HG03064 (cell line): Measurements from ENCODE around the gene AIFM1.
"Not testable (repeated sequence)": the region's sequence is repeated elsewhere in the genome, so short reads cannot be mapped to it uniquely, and the experiment has no call there.

Experiments used
- ATAC-seq: cut with Tn5 transposase; IDR thresholded peaks from one replicate; pipeline ENCODE4 v1.9.1; 2021; ENCODE audit warnings: low read depth; ENCODE audit not compliant: unreplicated experiment

The AIFM1 gene

DNA sequence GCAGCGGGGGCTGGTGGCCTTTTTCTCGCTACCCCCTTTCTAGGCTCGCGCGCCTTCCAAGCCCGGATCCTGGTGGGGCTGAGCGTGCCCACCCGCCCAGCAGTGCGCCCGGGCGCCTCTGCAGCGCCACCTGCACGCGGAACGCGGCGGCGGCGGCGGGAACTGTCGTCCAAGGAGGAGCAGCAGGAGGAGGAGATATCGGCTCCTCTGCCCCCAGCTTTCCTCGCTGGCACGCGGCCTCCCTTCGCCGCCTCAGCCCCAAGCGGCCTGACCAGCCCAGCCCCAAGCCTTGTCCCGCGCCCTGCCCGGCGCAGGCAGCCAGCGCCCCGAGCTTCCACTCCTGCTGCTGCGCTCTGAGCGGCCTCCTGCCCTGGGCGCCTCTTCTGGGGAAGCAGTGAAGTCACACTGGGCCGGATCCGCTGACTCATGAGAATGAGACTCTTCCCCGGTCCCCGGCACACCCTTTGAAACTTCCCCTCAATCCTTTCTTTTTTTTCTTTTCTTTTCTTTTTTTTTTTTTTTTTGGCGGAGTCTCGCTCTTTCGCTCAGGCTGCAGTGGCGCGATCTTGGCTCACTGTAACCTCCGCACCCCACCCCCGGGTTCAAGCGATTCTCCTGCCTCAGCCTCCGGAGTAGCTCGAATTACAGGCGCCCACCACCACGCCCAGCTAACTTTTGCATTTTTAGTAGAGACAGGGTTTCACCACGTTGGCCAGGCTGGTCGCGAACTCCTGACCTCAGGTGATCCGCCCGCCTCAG is 44.7 kb downstream of the AIFM1 start:
- ATAC-seq = peak; percentile 65

DNA sequence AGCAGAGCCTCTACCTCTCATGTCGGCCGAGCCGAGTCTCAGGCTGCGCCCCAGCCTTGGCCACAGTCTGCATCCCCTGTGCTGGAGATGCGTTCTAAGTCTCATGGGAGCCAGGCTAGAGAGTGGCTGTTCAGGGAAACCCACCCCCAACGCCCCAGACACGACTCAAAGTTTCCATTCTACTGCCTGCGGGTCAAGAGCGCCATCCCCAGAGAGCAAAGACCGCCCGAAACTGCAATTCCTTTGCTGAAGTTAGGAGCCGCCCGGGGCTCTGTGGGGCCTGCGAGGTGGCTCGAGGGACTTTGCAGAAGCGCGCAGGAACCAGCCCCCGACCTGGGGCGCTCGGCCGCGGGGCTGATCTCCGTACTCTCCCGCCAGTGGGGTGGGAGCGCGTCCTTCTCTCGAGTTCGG is 45.3 kb downstream of the AIFM1 start:
- ATAC-seq = peak; percentile 29

DNA sequence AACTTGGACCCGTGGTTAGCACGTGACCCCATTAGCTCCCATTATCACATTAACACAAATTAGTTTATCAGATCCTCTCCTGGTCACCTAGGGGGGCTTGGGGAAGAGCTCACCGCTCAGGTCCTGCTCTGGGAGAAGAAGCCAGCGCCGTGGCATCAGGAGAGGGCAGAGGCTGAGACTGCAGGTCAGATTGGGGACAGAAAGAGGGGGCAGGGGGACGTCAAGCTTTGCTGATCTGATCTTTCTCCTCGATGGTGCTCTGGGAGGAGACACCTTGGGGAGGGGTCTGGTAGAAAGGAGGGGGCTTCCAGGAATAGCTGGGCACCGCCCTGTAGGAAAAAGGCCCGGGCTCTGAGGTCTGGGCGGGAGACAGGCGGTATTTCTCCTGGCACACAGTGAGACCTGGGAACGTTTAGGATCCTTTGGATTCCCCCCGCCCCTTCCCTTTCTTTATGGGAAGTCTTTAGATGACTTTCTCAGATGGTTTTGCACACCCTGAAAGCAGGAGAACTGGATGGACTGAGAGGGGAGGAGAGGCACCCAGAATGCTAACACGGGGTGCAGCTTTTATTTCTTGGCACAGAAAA is 46.2 kb downstream of the AIFM1 start:
- ATAC-seq = no peak

DNA sequence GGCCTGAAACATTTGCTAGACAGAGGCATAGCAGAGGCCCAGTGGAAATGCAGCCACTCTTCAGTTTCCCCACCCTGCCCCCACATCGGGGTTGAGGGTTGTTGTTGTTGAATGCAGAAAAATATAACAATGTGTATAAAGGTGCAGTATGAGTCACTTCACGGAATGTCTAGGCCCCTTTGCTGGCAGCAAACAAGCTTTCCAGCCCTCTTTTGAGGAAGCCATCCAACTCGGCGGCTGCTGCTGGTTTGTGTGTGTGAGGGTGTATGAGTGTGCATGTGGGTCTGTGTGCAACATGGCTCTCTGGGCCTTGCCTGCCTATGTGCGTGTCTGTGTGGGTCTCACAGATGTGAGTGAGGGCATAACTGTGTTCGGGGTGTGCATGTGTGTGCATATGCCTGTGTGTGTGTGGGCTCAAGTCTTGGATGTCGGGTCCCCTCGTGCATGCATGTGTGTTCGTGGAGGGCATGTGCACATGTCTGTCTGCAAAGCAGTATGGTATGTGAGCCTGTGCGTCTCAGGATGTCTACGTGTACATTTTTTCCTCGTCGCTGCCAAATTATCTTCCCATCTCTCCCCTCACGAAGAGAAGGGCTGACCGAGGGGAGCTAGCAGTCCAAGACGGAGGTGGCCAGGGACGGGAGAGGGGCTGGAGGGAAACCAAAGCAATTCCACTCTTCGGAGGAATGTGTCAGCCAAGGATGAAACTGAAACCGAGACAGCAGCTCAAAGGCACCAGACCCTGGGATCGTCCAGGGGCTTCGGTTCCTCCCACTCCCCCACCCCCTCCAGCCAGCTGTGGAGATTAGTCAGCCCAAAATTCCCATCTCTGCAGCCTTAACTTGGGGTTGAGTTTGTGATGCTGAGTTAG is 47.0 kb downstream of the AIFM1 start:
- ATAC-seq = no peak

GRCh38 chrX:130117166-130117565 is 48.5 kb downstream of the AIFM1 start:
- ATAC-seq = no peak

DNA sequence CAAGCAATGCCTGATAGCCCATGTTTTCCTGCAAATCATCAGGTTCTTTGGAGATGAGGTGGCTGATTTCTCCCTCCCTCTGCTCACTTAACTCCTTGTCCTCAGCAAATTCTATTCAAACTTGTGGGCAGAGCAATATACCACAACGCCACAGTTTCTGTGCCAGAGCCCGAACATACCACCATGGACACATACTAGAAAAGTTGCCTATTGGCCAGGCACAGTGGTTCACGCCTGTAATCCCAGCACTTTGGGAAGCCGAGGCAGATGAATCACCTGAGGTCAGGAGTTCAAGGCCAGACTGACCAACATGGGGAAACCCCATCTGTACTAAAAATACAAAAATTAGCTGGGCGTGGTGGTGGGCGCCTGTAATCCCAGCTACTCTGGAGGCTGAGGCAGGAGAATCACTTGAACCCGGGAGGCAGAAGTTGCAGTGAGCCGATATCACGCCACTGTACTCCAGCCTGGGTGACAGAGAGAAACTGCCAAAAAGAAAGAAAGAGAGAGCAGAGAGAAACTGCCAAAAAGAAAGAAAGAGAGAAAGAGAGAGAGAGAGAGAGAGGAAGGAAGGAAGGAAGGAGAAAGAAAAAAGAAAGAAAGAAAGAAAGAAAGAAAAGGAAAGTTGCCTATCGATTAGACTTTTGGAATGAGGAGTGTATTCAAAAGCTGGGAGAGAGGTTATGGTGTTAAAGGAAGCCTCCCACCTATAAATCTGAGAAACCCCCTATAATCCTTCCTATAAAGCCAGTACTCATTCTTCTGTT is 50.3 kb downstream of the AIFM1 start:
- ATAC-seq = not testable (repeated sequence)

- ATAC-seq = no peak
Observed at GRCh38 chrX:130114141-130114588, 51.5 kb downstream of the AIFM1 start.

- ATAC-seq = no peak
Observed at GRCh38 chrX:130111220-130112154, 54.2 kb downstream of the AIFM1 start.

DNA sequence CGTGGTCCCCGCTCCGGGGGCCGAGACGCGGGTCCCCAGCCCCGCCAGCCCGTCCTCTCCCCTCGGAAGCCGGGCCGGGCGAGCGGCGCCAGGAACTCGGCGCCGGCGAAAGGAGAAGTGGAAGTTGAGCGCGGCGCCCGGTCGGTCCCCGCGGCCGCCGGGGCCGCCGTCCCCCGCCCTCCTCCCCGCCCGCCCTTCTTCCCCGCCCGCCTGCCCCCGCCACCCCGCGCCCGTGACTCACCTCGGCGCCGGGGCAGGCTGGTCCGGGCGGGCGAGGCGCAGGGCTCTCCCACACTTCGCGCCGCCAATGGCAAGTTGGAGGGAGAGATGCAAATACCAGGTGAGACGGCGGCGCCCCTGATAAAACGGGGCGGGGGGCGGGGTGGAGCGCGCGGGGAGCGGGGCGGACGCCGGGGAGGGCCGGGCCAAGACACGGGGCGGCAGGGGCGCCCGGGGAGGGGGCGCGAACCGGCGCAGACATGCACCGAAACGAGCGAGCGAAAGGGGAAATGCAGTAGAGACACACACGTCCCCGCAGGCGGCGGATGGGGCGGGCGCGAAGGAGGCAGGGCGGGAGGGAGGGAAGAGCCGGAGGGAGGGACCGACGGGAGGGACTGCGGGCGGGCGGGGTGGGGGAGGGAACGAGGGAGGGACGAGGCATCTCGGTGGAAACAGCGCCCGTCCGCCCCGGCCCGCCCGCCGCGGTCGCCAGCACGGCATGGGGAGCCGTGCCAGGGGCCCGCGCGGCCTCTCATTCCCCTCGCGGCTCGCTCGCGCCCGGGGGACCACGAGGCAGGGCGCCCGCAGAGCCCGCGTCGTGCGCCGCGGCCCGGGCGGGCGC is 55.0 kb downstream of the AIFM1 start, which contains the start of gene ELF4:
ELF4 (minus strand) TSS at position 119 of the 841 bp plus-strand sequence. CDS start 29,167 bp downstream, outside the sequence.
- ATAC-seq = no peak

- peak; percentile 7 for ATAC-seq
Observed at GRCh38 chrX:130109429-130110378, 55.9 kb downstream of the AIFM1 start.

GRCh38 chrX:130108647-130109428 is 56.8 kb downstream of the AIFM1 start:
- peak; percentile 45 for ATAC-seq

DNA sequence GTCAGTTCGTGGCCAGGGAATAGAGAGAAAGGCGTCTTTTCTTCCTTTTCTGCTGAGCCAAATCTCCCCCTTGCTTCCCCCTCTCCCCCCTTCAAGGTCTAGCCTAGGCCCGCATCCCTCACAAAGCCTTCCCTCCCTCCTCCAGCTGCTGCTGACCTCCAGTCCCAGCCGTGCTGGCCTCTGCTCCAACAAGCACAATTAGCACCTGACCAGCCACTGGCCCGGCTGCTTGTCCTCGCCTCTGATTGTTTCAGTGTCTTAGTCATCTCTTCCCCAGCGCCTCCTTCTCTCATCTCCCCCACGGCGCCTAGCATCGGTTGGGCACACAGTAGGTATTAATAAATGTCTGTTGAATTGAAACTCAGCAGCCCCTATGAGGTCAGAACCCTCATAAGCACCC is 59.6 kb downstream of the AIFM1 start:
- no peak for ATAC-seq

DNA sequence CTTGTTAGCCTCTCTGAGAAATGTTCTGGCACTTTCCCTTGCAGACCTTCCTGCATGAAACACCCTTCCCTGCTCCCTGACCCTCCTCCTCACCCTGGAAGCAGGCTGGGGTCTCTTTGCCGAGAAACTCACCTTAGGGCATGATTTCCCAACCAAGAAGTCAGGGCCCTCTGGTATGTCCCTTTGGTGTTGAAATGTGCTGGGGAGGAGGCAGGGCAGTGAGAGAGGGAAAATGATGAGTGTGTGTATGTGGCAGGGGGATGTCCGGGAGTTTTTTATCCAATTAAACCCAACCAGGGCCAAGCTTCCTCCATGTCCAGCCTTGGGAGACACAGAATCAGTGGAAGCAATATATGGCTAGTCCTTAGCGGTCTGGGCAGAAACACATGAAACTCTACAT is 60.4 kb downstream of the AIFM1 start:
- ATAC-seq = no peak

GRCh38 chrX:130103605-130104004 is 62.0 kb downstream of the AIFM1 start:
- no peak for ATAC-seq

GRCh38 chrX:130100180-130100579 is 65.5 kb downstream of the AIFM1 start:
- no peak for ATAC-seq

DNA sequence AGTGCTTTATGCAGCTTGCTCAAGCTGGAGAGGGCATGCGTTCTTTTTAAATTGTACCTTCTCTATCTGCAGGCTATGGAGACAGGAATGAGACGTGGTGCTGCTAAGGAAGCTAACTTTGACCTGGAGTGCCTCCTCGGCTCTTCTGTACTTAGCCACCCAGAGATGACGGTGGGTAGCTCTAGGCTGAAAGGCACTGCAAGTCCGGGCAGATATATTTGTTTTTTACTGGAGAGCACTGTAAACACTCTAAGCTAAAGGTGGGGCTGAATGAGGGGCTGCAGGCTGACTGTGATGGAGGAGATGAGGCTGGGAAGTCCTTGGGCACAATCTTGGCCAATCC is 67.5 kb downstream of the AIFM1 start:
- no peak for ATAC-seq
